GM21367 (cell line): ENCODE results near the gene CYP3A5.

Experiments used
- ATAC-seq: cut with Tn5 transposase; IDR thresholded peaks from one replicate; pipeline ENCODE4 v1.9.1; 2021; ENCODE audit not compliant: unreplicated experiment

Gene CYP3A5

DNA sequence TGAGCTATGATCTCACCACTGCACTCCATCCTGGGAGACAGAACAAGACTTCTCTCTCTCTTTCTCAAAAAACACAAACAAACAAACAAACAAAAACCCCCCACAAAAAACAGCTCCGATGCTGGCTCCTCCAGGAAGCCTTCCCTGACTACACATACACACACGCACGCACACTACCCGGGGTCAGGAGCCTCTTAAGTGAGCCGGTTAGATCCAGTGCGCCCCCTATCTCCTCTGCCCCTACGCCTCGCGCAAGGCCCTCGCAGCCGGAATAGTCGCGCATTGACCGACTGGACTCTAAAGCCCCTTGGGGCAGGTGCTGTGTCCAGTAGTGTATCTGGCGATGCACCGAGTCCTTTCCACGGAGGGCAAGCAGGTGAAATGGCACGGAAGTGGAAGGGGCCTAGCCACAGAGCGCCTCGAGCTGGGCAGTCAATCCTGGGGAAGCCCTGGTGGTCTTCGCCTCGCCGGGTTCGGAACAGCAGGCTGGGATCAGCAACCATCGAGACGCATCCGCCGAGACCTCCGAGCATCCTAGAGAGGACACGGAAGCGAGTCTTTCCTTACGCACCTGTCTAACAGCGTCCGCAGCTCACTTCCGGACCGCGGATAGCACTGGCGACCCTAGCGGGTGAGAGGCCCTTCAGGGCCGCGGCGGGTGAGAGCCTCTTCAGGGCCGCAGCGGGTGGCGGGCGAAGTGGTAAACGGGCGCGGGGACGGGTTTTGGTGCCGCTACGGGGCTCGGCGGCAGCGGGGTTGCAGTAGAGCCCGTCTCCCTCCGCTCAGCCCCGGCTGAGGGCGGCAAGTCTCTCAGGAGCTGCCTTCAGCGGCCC is 63.2 kb downstream of the CYP3A5 start, which contains the start of gene ZSCAN25:
Gene ZSCAN25, plus strand, starts transcription at position 588 of the 833 bp plus-strand sequence. CDS start 2,661 bp downstream, outside the sequence.
- peak; percentile 80 for ATAC-seq

DNA sequence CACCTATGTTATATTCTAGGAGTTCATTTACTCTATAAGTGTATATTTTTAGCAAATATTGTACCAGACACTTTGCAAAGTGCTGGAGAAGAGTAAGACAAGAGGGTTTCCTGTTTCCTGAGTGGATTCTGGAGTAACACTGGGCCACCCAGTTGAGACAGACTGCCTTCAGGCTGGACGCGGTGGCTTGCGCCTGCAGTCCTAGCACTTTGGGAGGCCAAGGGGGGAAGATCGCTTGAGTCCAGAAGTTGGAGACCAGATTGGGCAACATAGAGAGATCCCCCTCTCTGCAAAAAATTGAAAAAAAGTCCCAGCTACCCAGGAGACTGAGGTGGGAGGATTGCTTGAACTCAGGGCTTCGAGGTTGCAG is 63.8 kb downstream of the CYP3A5 start:
- no peak for ATAC-seq

DNA sequence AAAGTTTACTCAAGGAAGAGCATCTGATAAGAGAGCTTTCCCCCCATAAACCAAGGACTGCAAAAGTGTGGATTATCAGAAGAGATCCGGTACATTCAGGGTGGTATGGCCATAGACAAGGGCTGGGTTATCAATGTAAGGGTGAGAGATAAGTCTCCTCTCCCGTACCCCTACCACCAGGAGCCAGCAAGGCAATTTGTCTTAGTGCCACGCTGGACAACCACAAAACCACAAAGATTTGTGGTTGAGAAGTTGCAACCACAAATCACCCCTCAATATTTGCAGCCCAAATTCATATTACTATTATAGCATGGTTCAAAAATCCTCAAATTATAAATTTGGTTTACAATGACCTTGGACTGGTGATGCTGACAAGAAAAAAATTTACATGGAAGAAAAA is 65.3 kb downstream of the CYP3A5 start:
- no peak for ATAC-seq

DNA sequence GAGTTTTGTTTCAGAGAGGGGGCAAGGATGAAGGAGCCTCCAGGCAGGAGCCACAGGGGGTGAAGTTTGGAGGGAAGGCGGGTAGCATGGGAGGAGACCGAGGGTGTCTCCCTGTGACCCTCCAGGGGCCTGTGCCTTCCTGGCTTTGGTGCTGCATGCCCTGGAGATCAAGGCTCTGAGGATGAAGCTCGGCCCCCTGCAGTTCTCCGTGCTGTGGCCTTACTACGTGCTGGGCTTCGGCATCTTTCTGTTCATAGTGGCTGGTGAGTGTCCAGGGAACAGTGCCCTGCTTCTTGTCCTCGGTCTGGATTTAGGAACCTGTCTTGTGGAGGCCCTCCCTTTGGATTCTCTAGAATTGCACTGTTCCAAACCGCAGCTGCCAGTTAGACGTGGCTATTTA is 72.2 kb downstream of the CYP3A5 start:
- no peak for ATAC-seq

DNA sequence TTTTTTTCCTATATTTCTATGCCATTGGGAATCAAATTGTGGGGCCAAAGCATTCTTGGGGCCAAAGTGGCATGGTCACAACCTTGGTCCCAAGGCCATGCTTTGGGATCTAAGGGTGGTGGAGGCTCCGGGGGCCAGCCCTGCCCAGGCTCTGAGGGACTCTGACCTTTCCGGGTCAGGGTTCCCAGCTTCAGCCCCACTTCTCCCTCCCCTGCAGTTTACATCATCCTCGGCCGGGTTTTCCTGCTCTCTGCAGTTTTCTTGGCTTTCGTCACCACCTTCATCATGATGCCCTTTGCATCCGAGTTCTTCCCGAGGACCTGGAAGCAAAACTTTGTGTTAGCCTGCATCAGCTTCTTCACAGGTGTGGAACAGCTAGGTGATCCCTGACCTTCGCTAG is 73.3 kb downstream of the CYP3A5 start:
- no peak for ATAC-seq

GRCh38 chr7:99605527-99605926 is 74.3 kb downstream of the CYP3A5 start:
- no peak for ATAC-seq

GRCh38 chr7:99601656-99602310 is 78.0 kb downstream of the CYP3A5 start:
- ATAC-seq, result no peak

GRCh38 chr7:99599836-99600235 is 80.0 kb downstream of the CYP3A5 start:
- no peak for ATAC-seq
